GM18517 (cell line): ENCODE results near the gene MARVELD3.
"Not testable (repeated sequence)": the region's sequence is repeated elsewhere in the genome, so short reads cannot be mapped to it uniquely, and the experiment has no call there.

Experiments used
- ATAC-seq: cut with Tn5 transposase; IDR thresholded peaks from one replicate; pipeline ENCODE4 v1.9.1; 2021; ENCODE audit warnings: mild to moderate bottlenecking, moderate library complexity; ENCODE audit not compliant: unreplicated experiment

Gene MARVELD3

GRCh38 chr16:71669926-71670536, 44.0 kb downstream of the MARVELD3 start:
- no peak for ATAC-seq

DNA sequence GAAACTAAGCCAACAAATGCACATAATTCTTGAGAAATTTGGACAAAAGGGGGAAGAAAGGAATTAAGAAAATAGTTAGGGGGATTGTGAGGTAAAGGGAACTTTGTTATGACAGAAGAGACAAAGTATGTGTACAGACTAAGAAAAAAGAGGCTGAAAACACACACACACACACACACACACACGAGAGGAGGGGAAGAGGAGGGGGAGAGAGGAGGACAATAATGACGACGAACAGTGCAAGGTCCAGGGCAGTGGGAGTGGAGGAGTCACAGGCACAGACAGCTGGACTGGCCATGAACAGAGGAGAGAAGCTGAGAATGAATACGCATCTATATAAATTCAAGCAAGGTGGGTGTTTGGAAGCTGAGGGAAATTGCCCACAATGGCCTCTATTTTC, 44.6 kb downstream of the MARVELD3 start:
- ATAC-seq = no peak

DNA sequence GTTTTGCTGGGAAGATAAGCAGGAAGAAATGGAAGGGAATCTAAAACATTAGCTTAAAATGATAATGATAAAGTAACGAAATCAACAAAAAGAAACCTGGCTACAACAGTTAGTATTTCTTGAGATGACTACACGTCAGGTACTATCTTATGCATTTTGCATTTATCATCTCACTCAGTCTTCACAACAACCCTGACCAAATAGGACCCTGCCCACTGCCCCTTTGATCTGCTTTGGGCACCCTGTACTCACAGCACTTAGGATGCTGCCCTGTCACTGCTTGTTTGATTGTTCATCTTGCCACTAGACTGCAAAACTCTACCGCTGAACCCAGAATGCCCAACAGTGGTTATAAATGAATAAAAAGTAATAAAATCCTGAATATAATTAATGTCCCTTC, 45.2 kb downstream of the MARVELD3 start:
- ATAC-seq = no peak

DNA sequence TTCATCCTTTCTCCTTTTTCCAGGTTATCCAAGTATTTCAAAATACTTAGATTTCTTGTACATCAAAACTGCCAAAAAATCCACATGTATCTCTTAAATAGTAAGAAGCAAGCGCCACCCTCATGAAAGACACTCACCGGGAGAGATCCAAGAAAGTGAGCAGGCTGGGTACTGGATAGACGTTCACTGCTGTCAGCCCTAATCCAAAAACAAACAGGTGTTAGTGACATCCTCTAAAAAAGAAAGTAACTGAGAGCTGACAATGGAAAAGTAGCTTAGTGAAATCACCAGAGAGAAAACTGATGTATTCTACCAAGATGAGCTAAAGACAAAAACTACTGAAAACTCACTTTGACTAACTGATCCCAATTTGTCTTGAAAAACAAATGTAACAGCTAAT, 46.1 kb downstream of the MARVELD3 start:
- no peak for ATAC-seq

- ATAC-seq = no peak
Measured at GRCh38 chr16:71672803-71673581, 47.0 kb downstream of the MARVELD3 start.

GRCh38 chr16:71673582-71673973, 47.6 kb downstream of the MARVELD3 start:
- ATAC-seq = no peak

DNA sequence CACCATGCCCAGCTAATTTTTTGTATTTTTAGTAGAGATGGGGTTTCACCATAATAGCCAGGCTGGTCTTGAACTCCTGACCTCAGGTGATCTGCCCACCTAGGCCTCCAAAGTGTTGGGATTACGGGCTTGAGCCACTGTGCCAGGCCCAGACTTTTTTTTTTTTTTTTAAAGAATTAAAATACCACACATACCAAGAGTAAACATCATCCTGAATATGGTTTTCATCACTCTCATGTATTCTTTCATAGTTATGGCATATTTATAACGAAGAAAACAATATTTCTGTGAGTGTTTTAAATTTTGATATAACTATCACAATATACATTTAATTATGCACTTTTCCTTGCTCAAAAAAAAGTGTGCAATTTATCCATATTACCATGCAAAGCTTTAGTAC, 48.2 kb downstream of the MARVELD3 start:
- no peak for ATAC-seq

GRCh38 chr16:71675380-71675779, 49.4 kb downstream of the MARVELD3 start:
- ATAC-seq = no peak

DNA sequence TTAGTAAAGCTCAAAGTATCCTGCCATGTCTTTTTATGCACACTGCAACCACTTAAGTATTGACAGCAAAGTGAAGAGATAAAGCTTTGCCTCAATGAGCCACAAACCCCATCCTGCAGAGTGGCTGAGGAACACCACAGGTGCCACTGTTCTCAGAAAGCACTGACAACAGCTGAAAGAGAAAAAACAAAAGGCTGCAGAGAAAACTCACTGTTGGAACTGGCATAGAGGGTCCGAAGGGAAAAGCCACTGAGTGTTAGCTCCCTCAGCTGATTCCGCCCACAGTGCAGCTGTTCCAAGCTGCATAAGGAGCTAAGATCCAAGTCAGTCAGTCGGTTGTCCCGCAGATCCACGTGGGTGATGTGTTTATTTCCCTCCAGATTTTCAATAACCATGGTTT, 50.3 kb downstream of the MARVELD3 start:
- no peak for ATAC-seq

DNA sequence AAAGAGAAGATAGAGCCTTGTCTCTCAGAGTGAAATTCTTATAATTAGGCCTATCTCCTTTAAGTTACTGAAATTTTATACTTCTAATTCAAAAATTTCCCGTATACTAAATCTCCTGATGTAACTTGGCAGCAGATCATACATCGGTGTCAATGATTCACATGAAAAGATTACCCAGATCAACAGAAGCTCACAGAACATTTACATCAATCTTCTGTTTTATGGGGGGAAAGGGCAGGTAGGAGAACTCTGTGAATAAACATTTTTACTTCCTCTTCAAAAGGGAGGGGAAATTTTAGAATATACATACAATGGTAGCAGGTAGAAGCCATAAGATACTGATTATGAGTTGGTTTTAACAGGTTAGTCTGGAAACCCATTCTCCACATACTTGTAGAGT, 55.4 kb downstream of the MARVELD3 start:
- no peak for ATAC-seq

DNA sequence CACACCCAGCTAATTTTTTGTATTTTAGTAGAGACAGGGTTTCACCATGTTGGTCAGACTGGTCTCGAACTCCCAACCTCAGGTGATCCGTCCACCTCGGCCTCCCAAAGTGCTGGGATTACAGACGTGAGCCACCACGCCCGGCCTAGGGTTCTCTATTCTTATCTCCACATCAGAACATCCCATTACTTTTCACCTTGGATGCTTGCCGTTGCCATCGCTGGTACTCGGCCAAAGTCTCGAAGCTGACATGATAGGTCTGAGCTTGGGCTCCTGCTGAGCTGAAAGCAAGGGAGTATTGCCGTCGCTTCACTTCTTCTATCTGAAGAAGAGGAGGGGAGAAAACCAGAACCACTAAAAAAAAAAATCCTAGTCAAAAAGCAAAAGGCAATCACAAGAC, 58.3 kb downstream of the MARVELD3 start:
- ATAC-seq = not testable (repeated sequence)
